ENCODE data around the gene RRAS. TPM values are rescaled to one million over a fixed set of nuclear protein-coding genes. Genes with fewer than 3 reads are reported as not detected.

The RRAS gene
- total RNA-seq, 1 experiment from 2014 or later = 70.4 TPM

DNA sequence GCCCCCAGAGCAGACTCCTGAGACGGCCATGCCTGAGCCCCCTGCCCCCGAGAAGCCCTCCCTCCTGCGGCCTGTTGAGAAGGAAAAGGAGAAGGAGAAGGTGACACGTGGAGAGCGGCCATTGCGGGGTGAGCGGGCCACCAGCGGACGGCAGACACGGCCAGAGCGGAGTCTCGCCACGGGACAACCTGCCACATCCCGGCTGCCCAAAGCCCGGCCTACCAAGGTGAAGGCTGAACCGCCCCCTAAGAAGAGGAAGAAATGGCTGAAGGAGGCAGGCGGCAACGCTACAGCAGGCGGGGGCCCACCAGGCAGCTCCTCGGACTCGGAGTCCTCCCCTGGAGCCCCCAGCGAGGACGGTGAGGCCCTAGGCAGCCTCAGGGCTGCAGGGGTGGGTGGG is 24.1 kb downstream of the RRAS start:
- intact Hi-C loops (cut with micrococcal nuclease; ENCODE audit: unreplicated experiment) = no loop called here
- Mint-ChIP-seq H3K27ac (ENCODE audit: unreplicated experiment) (no peak overlapping the region), H3K36me3 (ENCODE audit: insufficient read depth, unreplicated experiment) (peaks cover 71% of the 10 kb centered on the region), H3K4me3 (ENCODE audit: low read depth, unreplicated experiment) (no peak overlapping the region), H3K9me3 (ENCODE audit: low read depth, unreplicated experiment) (no peaks in the 10 kb centered on the region), H3K27me3 (ENCODE audit: unreplicated experiment) (no peaks in the 10 kb centered on the region), H3K4me1 (ENCODE audit: low read depth, unreplicated experiment) (peaks cover 15% of the 10 kb centered on the region)
- no peak for DNase-seq
- BruUV-seq (replicated peaks) = no TSS peak
- CTCF ChIA-PET = no interaction called here
- TF ChIP-seq CTCF (IDR thresholded peaks at IDR 0.05; ENCODE audit: unreplicated experiment) = no peak

DNA sequence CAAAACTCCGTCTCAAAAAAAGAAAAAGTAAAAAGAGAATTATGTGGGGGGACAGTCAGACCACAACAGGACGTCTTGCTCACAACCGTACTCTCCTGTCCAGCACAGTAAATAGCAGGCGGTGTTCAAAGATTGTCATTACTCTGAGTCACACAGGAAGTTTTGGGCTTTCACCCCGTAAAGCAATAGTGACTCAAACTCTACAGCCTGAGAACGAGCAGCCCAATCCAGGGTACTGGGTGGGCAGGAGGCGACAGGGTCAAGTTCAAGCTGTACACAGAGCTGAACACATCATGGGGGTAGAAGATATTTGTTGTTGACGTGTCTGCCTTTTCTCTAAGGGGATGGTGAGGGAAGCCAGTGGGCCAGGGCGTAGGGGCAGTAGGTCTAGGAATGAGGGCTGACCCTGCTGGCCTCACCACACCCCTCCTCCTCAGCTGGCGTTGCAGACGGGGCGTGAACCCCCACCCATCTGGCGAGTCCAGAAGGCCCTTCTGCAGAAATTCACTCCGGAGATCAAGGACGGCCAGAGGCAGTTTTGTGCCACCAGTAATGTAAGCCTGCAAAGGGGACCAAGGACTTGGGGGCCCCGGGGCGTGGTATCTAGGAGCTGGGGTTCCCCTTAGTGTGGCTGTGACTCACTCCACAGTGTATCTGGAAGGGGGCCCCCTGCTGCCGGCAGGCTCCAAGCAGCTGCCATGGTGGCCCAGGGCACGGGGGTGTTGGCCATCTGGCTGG is 25.7 kb downstream of the RRAS start:
- H3K27me3 Mint-ChIP-seq (ENCODE audit: unreplicated experiment) = no peaks in the 10 kb centered on the region
- CTCF ChIA-PET = no interaction called here
- TF ChIP-seq CTCF (IDR thresholded peaks at IDR 0.05; ENCODE audit: unreplicated experiment) = no peak
- H3K36me3 Mint-ChIP-seq (ENCODE audit: insufficient read depth, unreplicated experiment) = peaks cover 74% of the 10 kb centered on the region
- H3K27ac Mint-ChIP-seq (ENCODE audit: unreplicated experiment) = no peak overlapping the region
- peaks cover 15% of the 10 kb centered on the region for H3K4me1 Mint-ChIP-seq (ENCODE audit: low read depth, unreplicated experiment)
- H3K4me3 Mint-ChIP-seq (ENCODE audit: low read depth, unreplicated experiment) = no peak overlapping the region
- no peak for DNase-seq
- no peaks in the 10 kb centered on the region for H3K9me3 Mint-ChIP-seq (ENCODE audit: low read depth, unreplicated experiment)
- BruUV-seq (replicated peaks) = no TSS peak
- intact Hi-C loops (cut with micrococcal nuclease; ENCODE audit: unreplicated experiment) = no loop called here

DNA sequence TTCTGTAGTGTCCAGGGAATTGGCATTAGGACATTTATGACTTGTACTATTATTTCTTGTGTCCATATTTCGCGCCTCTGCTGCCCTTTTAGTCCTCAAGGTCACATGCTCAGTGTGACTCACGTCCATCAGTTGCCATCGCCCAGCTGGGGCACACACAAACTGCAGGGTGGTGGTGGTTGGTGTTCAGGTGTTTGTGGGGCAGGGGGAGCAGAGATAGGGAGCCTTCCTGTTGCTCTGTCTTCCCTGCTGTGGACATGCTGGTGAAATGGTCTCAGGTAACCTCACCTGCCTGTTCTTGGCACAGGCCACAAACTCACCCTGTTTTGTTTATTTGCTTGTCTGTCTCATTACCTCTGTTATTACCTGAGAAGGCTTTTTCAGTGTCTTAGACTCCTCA is 26.6 kb downstream of the RRAS start:
- intact Hi-C loops (cut with micrococcal nuclease; ENCODE audit: unreplicated experiment) = no loop called here
- TF ChIP-seq CTCF (IDR thresholded peaks at IDR 0.05; ENCODE audit: unreplicated experiment) = no peak
- CTCF ChIA-PET = interaction anchor here (0.8 kb wide), 1 partner anchor 23 kb away, joined by 4 read pairs; no protein-coding TSS in a partner anchor
- no peaks in the 10 kb centered on the region for H3K9me3 Mint-ChIP-seq (ENCODE audit: low read depth, unreplicated experiment)
- H3K27me3 Mint-ChIP-seq (ENCODE audit: unreplicated experiment) = no peaks in the 10 kb centered on the region
- no peak overlapping the region for H3K4me3 Mint-ChIP-seq (ENCODE audit: low read depth, unreplicated experiment)
- peaks cover 15% of the 10 kb centered on the region for H3K4me1 Mint-ChIP-seq (ENCODE audit: low read depth, unreplicated experiment)
- no TSS peak for BruUV-seq (replicated peaks)
- DNase-seq = peak; percentile 27
- H3K27ac Mint-ChIP-seq (ENCODE audit: unreplicated experiment) = no peak overlapping the region
- peaks cover 69% of the 10 kb centered on the region for H3K36me3 Mint-ChIP-seq (ENCODE audit: insufficient read depth, unreplicated experiment)

GRCh38 chr19:49609499-49610092 is 30.3 kb downstream of the RRAS start:
- BruUV-seq (replicated peaks) = no TSS peak
- peaks cover 63% of the 10 kb centered on the region for H3K36me3 Mint-ChIP-seq (ENCODE audit: insufficient read depth, unreplicated experiment)
- no peaks in the 10 kb centered on the region for H3K27me3 Mint-ChIP-seq (ENCODE audit: unreplicated experiment)
- no peaks in the 10 kb centered on the region for H3K9me3 Mint-ChIP-seq (ENCODE audit: low read depth, unreplicated experiment)
- intact Hi-C loops (cut with micrococcal nuclease; ENCODE audit: unreplicated experiment) = no loop called here
- H3K4me3 Mint-ChIP-seq (ENCODE audit: low read depth, unreplicated experiment) = no peak overlapping the region
- H3K27ac Mint-ChIP-seq (ENCODE audit: unreplicated experiment) = no peak overlapping the region
- no peak for DNase-seq
- TF ChIP-seq CTCF (IDR thresholded peaks at IDR 0.05; ENCODE audit: unreplicated experiment) = no peak
- CTCF ChIA-PET = no interaction called here
- peaks cover 15% of the 10 kb centered on the region for H3K4me1 Mint-ChIP-seq (ENCODE audit: low read depth, unreplicated experiment)
